ENCODE measurements around the gene CAMKMT.

Gene CAMKMT

DNA sequence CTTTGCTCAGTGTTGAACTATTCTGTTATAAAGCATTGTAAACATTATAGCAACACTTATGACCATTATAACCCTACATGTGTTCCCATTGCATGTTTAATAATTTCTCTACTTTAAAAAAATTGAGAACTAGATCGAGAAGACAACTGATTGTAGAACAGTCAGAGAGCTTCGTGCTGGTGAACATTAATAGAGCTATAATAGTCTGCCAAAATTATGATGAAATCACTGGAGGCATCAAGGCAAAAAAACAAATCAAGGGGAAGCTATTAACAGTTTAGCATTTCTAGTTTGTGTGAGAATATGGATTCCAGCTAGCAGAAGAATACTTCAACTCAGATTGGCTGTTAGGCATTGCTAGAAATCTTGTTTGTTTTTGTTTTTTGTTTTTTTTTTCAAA lies 284.2 kb downstream of the CAMKMT start:
- CTCF ChIA-PET, result interaction anchor here (0.7 kb wide), 1 partner anchor 1153 kb away, joined by 3 read pairs; no protein-coding TSS in a partner anchor
- Mint-ChIP-seq H3K36me3 (no peaks in the 10 kb centered on the region), H3K4me1 (no peaks in the 10 kb centered on the region)

DNA sequence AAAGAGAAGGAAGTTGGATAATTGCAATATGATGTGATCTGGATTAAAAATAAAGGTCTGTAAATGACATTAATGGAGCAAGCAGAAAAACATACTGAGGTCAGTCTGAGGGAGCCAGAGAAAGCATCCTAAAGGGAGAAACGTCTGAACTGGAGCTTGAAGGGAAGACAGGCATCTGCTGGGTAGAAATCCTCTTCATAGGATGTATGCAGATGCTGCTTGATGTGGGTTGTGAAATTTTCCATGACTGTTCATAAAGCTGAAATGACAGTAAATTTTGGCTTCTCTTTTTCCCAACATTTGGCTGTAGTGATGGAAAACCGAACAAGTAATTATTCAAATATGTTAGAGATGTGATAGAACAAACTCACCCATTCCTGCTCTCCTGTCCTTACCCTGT lies 287.6 kb downstream of the CAMKMT start:
- Mint-ChIP-seq H3K27me3 (no peaks in the 10 kb centered on the region), H3K4me1 (no peaks in the 10 kb centered on the region), H3K36me3 (no peaks in the 10 kb centered on the region), H3K9me3 (no peaks in the 10 kb centered on the region), H3K4me3 (no peak overlapping the region), H3K27ac (no peak overlapping the region)
- no peak for DNase-seq
- CTCF ChIA-PET, result no interaction called here

More for the DNA sequence above, 284.2 kb downstream of the CAMKMT start:
- no peaks in the 10 kb centered on the region for H3K9me3 Mint-ChIP-seq
- H3K4me3 Mint-ChIP-seq, result no peak overlapping the region
- H3K27me3 Mint-ChIP-seq, result no peaks in the 10 kb centered on the region
- no peak overlapping the region for H3K27ac Mint-ChIP-seq
- DNase-seq, result no peak

DNA sequence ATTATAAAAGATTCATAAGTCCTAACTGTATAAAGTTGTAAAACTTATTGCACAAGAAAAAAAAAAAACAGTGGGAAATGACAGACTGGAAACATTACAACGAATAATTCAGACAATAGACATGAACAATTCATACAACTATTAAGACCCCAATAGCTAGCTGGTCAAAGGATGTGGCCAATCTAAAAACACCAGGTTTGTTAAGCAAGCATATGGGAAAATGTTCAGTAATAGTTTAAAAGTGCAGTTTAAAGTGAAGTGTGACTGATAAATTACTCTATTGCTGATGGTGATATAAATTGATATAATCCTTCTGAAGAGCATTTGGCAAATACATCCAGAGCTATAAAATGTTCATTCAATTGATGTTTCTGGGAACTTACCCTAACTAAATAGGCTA lies 289.0 kb downstream of the CAMKMT start:
- no peaks in the 10 kb centered on the region for H3K9me3 Mint-ChIP-seq
- no peaks in the 10 kb centered on the region for H3K27me3 Mint-ChIP-seq
- DNase-seq, result no peak
- no peak overlapping the region for H3K27ac Mint-ChIP-seq
- H3K36me3 Mint-ChIP-seq, result no peaks in the 10 kb centered on the region
- H3K4me1 Mint-ChIP-seq, result no peaks in the 10 kb centered on the region
- H3K4me3 Mint-ChIP-seq, result no peak overlapping the region
- CTCF ChIA-PET, result no interaction called here

DNA sequence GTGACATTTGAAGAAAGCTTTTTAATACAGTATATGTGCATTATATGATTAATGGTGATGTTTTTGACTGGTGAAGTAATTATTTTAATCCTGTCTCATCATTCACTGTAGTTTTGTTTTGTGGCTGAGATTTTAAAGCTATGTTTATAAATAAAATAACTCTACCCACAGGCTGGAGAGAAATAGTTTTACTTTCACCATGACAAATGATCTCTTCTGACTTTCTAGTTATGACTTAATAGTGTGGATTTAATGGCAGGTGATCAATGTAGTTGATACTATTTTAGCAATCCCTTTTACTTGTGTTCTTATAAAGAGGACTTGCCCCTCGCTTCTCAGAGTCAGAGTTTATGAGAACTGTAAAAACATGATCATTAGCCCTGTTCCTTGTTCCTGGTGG lies 290.2 kb downstream of the CAMKMT start:
- Mint-ChIP-seq H3K9me3 (no peaks in the 10 kb centered on the region), H3K27ac (no peak overlapping the region), H3K4me1 (no peaks in the 10 kb centered on the region), H3K36me3 (no peaks in the 10 kb centered on the region), H3K4me3 (no peak overlapping the region), H3K27me3 (no peaks in the 10 kb centered on the region)
- no peak for DNase-seq
- CTCF ChIA-PET, result no interaction called here

DNA sequence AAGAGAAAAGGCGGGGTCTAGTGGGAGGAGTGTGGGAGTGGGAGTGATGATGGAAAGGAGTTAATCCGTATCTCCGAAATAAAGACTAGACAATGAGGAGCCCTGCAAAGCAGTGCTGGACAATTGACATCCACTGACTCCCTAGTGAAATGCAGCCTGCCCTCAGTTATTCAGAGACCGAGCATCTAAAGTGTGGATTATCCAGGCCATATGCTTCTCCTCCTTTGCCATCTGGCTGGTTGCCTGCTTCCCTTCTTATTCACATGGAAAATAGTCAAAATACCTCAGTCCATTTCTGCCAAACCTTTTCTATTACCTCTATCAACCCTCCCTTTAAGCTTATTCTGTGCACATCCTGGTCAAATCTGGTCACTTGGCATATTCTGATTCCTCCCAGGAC lies 291.0 kb downstream of the CAMKMT start:
- CTCF ChIA-PET, result no interaction called here
- Mint-ChIP-seq H3K9me3 (no peaks in the 10 kb centered on the region), H3K27ac (no peak overlapping the region), H3K4me1 (no peaks in the 10 kb centered on the region), H3K27me3 (no peaks in the 10 kb centered on the region), H3K36me3 (no peaks in the 10 kb centered on the region), H3K4me3 (no peak overlapping the region)
- DNase-seq, result no peak

DNA sequence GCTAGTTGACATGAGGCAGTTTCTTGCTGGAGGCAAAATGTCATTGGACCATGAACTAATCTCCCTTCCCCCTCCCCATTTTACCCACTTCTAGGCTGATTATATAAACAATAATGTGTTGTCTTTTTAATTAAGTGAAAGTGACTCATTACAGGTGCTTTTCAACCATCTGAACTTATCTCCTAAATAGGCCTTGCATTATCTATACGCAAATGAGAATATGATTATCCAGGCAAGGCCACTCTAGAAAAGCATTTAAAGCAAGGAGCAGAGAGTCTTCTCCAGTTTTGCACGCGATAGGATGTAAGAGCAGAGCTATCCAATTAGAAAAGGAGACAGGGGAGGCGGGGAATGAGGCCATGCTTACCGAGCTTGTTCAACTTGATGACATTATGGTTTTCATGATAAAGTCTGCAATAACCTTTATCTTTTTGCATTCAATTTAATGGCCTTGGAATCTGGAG lies 293.7 kb downstream of the CAMKMT start:
- CTCF ChIA-PET, result no interaction called here

DNA sequence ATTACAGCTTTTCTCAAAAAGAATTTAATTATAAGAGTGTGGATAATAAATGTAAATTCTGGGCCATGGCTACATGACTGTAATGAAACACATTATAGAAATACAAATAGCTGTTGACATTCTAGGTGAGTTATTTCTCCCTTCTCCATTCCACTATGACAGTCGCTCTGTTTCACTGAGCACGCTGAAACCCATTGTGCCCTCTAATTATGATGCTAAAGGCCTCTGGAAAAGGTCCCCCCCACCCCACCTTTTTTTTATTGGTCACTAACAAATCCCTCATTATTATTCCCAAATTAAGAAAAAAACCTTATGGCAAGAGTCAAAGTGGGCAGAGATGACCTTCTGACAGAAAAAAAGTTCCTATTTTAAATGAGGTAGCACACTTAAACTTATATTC lies 294.7 kb downstream of the CAMKMT start:
- CTCF ChIA-PET, result no interaction called here
- no peak for DNase-seq
- Mint-ChIP-seq H3K36me3 (no peaks in the 10 kb centered on the region), H3K9me3 (no peaks in the 10 kb centered on the region), H3K27me3 (no peaks in the 10 kb centered on the region), H3K4me3 (no peak overlapping the region), H3K27ac (no peak overlapping the region), H3K4me1 (no peaks in the 10 kb centered on the region)

More for the DNA sequence above, 293.7 kb downstream of the CAMKMT start:
- Mint-ChIP-seq H3K4me1 (no peaks in the 10 kb centered on the region), H3K4me3 (no peak overlapping the region), H3K9me3 (no peaks in the 10 kb centered on the region), H3K36me3 (no peaks in the 10 kb centered on the region), H3K27me3 (no peaks in the 10 kb centered on the region), H3K27ac (no peak overlapping the region)
- DNase-seq, result no peak

DNA sequence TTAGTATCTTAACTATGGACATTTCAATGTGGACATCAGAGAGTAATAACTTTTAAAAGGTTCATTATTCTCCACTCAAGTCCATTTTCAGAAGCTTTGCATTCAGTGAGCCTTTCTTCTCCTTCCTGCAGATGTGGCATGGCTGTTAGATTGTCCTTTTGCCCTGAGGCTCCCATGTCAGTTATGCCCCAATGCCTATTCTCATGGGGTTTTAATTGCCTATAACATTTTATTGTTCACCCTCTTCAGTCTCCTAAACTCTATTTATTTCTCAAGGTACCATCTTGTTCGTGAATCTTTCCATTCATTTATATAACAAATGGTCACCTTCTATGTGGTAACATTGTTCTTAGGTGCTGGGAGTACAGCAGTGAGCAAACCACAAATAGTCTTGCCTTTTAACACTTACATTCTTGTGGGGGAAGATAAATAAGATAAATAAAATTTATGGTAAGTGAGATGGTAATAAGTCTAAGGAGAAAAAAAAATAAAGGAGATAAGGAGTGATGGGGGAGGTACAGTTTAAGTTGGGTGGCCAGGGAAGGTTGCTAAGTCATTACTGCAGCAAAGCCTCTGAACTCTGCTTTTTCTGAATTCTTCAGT lies 301.8 kb downstream of the CAMKMT start:
- no peaks in the 10 kb centered on the region for H3K4me1 Mint-ChIP-seq
- CTCF ChIA-PET, result no interaction called here

DNA sequence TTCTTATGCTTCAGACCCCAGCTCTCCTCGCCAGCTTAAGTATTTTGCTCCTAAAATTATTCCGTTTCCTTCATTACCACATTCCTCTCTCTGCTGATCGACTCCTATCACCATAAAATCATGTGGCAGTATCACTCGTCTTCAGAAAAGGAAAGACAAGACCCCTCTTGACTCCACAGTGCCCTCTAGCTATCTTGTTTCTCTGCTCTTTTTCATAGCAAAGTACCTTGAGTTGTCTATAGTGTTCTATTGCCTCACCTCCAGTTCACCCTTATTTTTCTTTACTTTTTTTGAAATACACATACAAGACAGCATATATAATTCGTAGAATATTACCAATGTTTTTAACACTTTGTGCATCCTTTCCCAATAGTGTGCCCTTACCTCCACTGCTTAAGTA lies 306.6 kb downstream of the CAMKMT start:
- Mint-ChIP-seq H3K27ac (no peak overlapping the region), H3K27me3 (no peaks in the 10 kb centered on the region), H3K4me3 (no peak overlapping the region), H3K9me3 (no peaks in the 10 kb centered on the region), H3K36me3 (no peaks in the 10 kb centered on the region), H3K4me1 (no peaks in the 10 kb centered on the region)
- CTCF ChIA-PET, result interaction anchor here (1.4 kb wide), 1 partner anchor 189 kb away, joined by 5 read pairs; no protein-coding TSS in a partner anchor
- no peak for DNase-seq

More for the DNA sequence above, 301.8 kb downstream of the CAMKMT start:
- no peaks in the 10 kb centered on the region for H3K27me3 Mint-ChIP-seq
- no peak overlapping the region for H3K27ac Mint-ChIP-seq
- no peak for DNase-seq
- no peaks in the 10 kb centered on the region for H3K9me3 Mint-ChIP-seq
- no peak overlapping the region for H3K4me3 Mint-ChIP-seq
- no peaks in the 10 kb centered on the region for H3K36me3 Mint-ChIP-seq

DNA sequence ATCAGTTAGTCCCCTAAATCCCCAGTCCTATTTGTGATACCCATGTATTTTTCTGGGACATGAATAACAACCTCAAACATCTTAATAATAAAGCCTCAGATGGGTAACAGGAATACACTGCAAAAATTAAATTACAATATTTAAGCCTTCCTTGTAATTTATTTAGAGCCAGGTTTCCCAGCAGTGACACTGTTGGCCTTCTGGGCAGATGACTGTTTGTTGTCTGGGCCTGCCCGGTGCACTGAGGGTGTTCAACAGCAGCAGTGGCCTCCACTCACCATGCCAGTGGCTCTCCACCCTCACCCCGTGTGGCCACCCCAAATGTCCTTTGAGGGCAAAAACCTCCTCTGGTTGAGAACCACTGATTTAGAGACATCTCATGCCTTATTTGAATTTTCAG lies 309.5 kb downstream of the CAMKMT start:
- H3K27ac Mint-ChIP-seq, result no peak overlapping the region
- H3K4me3 Mint-ChIP-seq, result no peak overlapping the region
- no peak for DNase-seq
- H3K36me3 Mint-ChIP-seq, result no peaks in the 10 kb centered on the region
- peaks cover 3% of the 10 kb centered on the region for H3K4me1 Mint-ChIP-seq
- CTCF ChIA-PET, result no interaction called here
- no peaks in the 10 kb centered on the region for H3K9me3 Mint-ChIP-seq
- no peaks in the 10 kb centered on the region for H3K27me3 Mint-ChIP-seq

DNA sequence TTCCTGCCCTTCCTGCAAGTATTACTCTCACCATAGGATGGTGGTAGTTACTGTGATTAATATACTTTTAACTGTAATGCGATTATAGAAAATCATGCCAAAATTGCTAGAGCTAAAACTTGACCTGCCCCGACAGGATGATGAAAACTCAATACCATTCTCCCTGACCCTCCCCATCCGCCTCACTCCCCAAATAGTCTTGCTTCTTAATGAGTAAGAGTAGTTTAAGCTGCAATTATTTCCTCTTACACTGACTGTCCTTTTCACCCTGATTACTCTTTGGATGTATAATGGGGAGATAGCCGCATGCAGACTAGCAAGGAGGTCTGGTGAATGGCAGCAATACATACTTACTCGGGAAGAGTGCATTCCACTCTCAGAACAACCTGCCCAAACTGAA lies 310.2 kb downstream of the CAMKMT start:
- Mint-ChIP-seq H3K36me3 (no peaks in the 10 kb centered on the region), H3K4me1 (peaks cover 3% of the 10 kb centered on the region), H3K9me3 (no peaks in the 10 kb centered on the region), H3K4me3 (no peak overlapping the region), H3K27ac (no peak overlapping the region), H3K27me3 (no peaks in the 10 kb centered on the region)
- CTCF ChIA-PET, result no interaction called here
- DNase-seq, result no peak

DNA sequence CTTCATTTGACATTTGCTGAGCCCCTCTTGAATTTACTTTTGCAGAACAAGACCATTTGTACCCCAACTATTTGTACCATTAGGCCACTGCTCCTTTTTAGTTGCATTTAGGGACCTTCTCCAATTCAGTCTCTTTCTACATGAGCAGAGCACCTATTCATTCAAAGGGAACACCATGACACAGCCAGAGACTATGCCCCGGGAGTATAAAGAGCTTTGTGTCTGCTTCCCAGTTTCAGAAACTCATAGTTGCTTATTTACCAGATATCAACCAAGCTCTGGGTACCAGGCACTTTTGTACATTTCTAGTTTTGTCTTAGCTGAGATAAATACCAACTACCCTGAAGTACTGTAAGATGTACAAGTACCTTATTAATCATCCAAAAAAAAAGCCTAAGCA lies 310.7 kb downstream of the CAMKMT start:
- Mint-ChIP-seq H3K27ac (no peak overlapping the region), H3K9me3 (no peaks in the 10 kb centered on the region), H3K27me3 (no peaks in the 10 kb centered on the region), H3K4me3 (no peak overlapping the region), H3K36me3 (no peaks in the 10 kb centered on the region), H3K4me1 (peaks cover 3% of the 10 kb centered on the region)
- DNase-seq, result no peak
- CTCF ChIA-PET, result no interaction called here

DNA sequence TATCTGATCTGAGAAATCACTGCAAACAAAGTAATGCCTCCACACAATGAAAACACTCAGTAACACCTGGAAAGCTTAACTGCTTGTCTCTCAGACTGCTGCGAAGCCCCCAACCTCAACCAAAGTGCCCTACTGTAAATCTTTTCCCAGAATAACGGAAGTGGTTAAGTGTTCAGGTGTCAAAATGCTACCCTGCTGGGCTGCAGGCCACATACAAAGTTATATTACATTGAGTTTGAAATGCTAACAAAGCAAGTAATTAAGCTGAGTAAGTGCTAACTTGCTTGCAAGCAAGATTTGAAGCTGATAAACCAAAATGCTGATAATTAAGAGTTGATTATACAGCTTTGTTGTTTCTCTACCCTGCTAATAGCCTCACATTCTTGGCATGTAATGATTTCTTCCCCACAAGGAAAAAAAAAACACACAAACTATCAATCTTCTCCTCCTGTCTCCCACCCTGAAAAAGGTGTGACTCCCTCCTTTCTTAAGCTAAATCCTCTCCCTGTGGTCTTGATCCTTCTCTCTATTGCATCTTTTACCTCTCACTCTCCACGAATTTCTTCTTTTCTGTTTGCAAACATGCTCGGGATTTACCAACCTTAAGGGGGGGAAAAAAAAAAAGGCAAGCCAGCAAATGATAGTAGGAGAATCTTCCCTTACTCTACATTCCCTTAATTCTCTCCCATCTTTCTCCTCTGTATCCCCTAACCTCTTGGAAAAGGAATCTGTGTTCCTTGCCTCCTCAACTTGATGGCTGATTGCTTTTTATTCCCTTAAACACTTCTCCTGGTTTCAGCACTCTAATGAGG lies 312.9 kb downstream of the CAMKMT start:
- Mint-ChIP-seq H3K4me3 (no peak overlapping the region), H3K36me3 (no peaks in the 10 kb centered on the region), H3K27ac (no peak overlapping the region), H3K4me1 (peaks cover 3% of the 10 kb centered on the region), H3K9me3 (no peaks in the 10 kb centered on the region), H3K27me3 (no peaks in the 10 kb centered on the region)
- no peak for DNase-seq
- CTCF ChIA-PET, result no interaction called here

DNA sequence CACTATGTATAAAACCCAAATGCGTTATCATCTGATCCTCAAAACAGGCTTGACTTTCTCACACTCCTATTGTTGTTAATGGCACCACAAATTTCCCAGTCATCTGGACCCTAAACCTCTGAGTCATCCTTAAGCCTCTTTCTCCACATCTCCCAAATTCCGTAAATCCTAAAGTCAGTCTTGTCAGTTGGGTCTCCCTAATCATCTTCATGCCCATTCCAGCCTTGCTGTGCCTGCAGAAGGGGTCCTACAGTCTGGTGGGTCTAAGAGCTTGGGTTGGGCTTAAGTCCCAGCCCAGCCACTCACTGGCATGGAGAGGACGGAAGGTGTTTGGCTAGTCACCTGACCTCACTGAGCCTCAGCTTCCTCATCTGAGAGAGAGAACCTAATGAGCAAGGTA lies 314.6 kb downstream of the CAMKMT start:
- H3K36me3 Mint-ChIP-seq, result no peaks in the 10 kb centered on the region
- DNase-seq, result no peak
- no peak overlapping the region for H3K4me3 Mint-ChIP-seq
- no peaks in the 10 kb centered on the region for H3K9me3 Mint-ChIP-seq
- peaks cover 3% of the 10 kb centered on the region for H3K4me1 Mint-ChIP-seq
- H3K27me3 Mint-ChIP-seq, result no peaks in the 10 kb centered on the region
- CTCF ChIA-PET, result no interaction called here
- H3K27ac Mint-ChIP-seq, result no peak overlapping the region

DNA sequence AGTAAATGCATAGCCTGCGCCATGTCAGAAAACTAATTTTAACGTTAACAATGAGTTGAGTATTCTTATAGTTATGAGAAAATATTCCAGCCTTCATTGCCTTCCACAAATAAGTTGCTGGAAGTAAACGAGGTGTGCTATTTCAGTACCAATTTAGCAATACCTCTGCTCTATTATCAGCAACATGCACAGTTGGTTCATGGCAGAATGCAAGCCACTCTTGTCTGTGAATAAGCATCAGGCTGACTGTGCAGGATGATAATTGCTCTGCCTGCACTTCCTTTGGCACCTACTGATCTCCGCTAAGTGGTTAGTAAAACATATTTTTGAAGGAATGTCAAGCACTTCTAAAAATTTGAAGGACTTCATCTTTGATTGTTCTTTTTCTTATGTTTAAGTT lies 317.8 kb downstream of the CAMKMT start:
- Mint-ChIP-seq H3K9me3 (no peaks in the 10 kb centered on the region), H3K4me1 (no peaks in the 10 kb centered on the region), H3K27me3 (no peaks in the 10 kb centered on the region), H3K36me3 (no peaks in the 10 kb centered on the region), H3K27ac (no peak overlapping the region), H3K4me3 (no peak overlapping the region)
- CTCF ChIA-PET, result no interaction called here
- no peak for DNase-seq
